Purkinje cell (primary cell): ENCODE data around the gene MYOZ2. TPM values are rescaled to one million over a fixed set of nuclear protein-coding genes. Genes with fewer than 3 reads are reported as not detected.

ENCODE experiments used
- polyA plus RNA-seq: library from polyadenylated mRNA; unstranded; fragments of >200 nt; fragmentation: Nextera tagmentation; gene quantifications from 2 replicates; pipeline ENCODE4 v1.2.1, GENCODE V29; 2014

MYOZ2 gene
- not detected in 2 replicates for polyA plus RNA-seq

GRCh38 chr4:119135721-119136121 is at the start of gene MYOZ2:
Gene MYOZ2 (plus strand): TSS chr4:119135832. CDS start chr4:119136526, 694 bp downstream.

GRCh38 chr4:119212234-119212963 is 76.8 kb downstream of the MYOZ2 start, which contains the start of gene USP53:
Gene USP53 (plus strand): TSS chr4:119212713. CDS start chr4:119239760, 27,047 bp downstream.

Other genes starting within 250 kb of the MYOZ2 start
- 1.8 and 6.7 TPM in 2 replicates for gene SYNPO2, start 247.0 kb upstream of the MYOZ2 start, polyA plus RNA-seq
- gene USP53, start 76.9 kb downstream of the MYOZ2 start, polyA plus RNA-seq, result 27.9 and 30.0 TPM in 2 replicates
- 0.38 and 1.3 TPM in 2 replicates for gene FABP2, start 186.3 kb downstream of the MYOZ2 start, polyA plus RNA-seq